OCI-LY1 (cell line): ENCODE results near the gene CHRNB1.
"Not testable (repeated sequence)": the region's sequence is repeated elsewhere in the genome, so short reads cannot be mapped to it uniquely, and the experiment has no call there.

Experiments used
- H2AFZ ChIP-seq: fragments of 200-600 bp; sonication (generic), shearing (Covaris generic); 2 replicates; pipeline ENCODE4 v1.6.0; 2014; ENCODE audit warnings: antibody characterized with exemption, mild to moderate bottlenecking, low read length
- H3F3A ChIP-seq: fragments of 200-600 bp; sonication (generic), shearing (Covaris generic); 2 replicates; pipeline ENCODE4 v1.6.0; 2014; ENCODE audit warnings: mild to moderate bottlenecking, antibody characterized with exemption, low read length, moderate library complexity; ENCODE audit not compliant: insufficient read depth
- H3K27ac ChIP-seq: fragments of 200-600 bp; sonication (generic); 2 replicates; pipeline ENCODE4 v1.5.1; 2014; ENCODE audit warnings: low read length, mixed run types, mild to moderate bottlenecking, low read depth; ENCODE audit not compliant: poor library complexity, severe bottlenecking
- H3K27me3 ChIP-seq: fragments of 200-600 bp; sonication (generic); 2 replicates; pipeline ENCODE4 v1.6.0; 2014; ENCODE audit warnings: antibody characterized with exemption, mild to moderate bottlenecking, low read length, moderate library complexity; ENCODE audit not compliant: insufficient read depth
- H3K36me3 ChIP-seq: fragments of 200-600 bp; sonication (generic); 2 replicates; pipeline ENCODE4 v1.6.1; 2014; ENCODE audit warnings: mild to moderate bottlenecking, antibody characterized with exemption, low read length, moderate library complexity, mixed read lengths; ENCODE audit not compliant: insufficient read depth
- H3K4me1 ChIP-seq: fragments of 200-600 bp; sonication (generic); 2 replicates; pipeline ENCODE4 v1.5.1; 2014; ENCODE audit warnings: mild to moderate bottlenecking, low read length, moderate library complexity; ENCODE audit not compliant: insufficient read depth, severe bottlenecking
- H3K4me2 ChIP-seq: fragments of 200-600 bp; sonication (generic), shearing (Covaris generic); 2 replicates; pipeline ENCODE4 v1.6.1; 2014; ENCODE audit warnings: low read length
- H3K4me3 ChIP-seq: fragments of 200-600 bp; sonication (generic); 2 replicates; pipeline ENCODE4 v1.5.1; 2014; ENCODE audit warnings: low read length, low read depth, mild to moderate bottlenecking, mixed read lengths; ENCODE audit not compliant: poor library complexity, severe bottlenecking
- H3K79me2 ChIP-seq: fragments of 200-600 bp; shearing (Covaris generic); 2 replicates; pipeline ENCODE4 v1.6.1; 2016; ENCODE audit warnings: mixed run types, low read length, mixed read lengths; ENCODE audit not compliant: insufficient read depth
- H3K9ac ChIP-seq: fragments of 200-600 bp; sonication (generic), shearing (Covaris generic); 2 replicates; pipeline ENCODE4 v1.6.1; 2014; ENCODE audit warnings: mild to moderate bottlenecking, low read length, mixed read lengths
- H3K9me2 ChIP-seq: fragments of 200-600 bp; sonication (generic), shearing (Covaris generic); 2 replicates; pipeline ENCODE4 v1.6.1; 2014; ENCODE audit warnings: low read depth, mild to moderate bottlenecking, low read length, mixed read lengths
- H3K9me3 ChIP-seq: fragments of 200-600 bp; shearing (Covaris generic); 2 replicates; pipeline ENCODE4 v1.6.1; 2014; ENCODE audit warnings: low read length, mixed read lengths
- H4K20me1 ChIP-seq: fragments of 200-600 bp; sonication (generic), shearing (Covaris generic); 2 replicates; pipeline ENCODE4 v1.6.0; 2016; ENCODE audit warnings: mild to moderate bottlenecking, low read length; ENCODE audit not compliant: insufficient read depth
- EZH2 ChIP-seq: fragments of 200-600 bp; sonication (generic), shearing (Covaris generic); IDR thresholded peaks from 2 replicates; pipeline ENCODE4 v1.8.0; 2017; ENCODE audit warnings: borderline replicate concordance, mixed run types, mild to moderate bottlenecking, antibody characterized with exemption, low read length, moderate library complexity, mixed read lengths
- TF ChIP-seq, protein P1 (sequence below): fragments of 200-600 bp; sonication (generic), shearing (Covaris generic); IDR thresholded peaks from 2 replicates; pipeline ENCODE4 v1.5.1; 2017; ENCODE audit warnings: mild to moderate bottlenecking, antibody characterized with exemption, low read length, moderate library complexity, mixed read lengths

CHRNB1 gene

DNA sequence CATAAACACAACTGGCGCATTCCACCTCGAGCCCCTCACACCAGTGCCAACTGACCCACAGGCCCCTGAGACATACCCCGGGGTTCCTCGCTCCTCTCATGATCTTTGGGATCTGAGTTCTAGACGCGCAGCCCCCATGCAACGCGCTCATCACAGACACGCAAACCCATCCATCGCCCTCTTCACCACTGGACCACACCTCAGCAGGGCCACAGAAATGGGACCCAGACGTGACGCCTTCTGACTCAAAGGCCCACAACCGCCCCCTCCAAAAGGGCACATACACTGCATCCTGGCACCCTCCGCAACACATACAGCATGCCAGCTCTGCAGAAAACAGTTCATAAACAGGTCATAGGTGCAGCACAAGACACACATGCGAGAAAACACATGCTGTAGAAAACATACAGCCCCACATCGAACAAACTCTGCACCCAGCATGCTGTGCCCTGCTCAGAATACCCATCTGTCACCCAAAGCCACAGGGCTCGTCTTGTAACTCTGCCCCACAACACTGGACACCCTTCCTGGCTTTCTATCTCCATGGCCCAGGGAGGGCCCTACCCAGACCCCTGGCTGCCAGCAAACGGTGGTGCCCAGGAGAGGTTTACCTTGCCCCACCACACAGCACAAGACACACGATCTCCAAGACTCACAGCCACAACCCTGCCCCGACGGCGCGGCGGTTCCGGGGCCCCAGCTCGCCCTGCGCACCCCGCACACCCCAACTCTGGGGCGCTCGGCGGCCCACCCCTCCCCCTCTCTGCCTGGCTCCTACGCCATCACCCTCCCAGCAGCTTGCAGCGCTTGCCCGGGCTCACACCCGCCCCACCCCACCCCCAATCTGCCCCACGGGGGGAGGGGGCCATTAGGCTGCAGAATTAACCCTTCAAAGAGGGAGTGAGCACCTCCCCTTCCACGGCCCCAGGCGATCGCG lies 33.7 kb downstream of the CHRNB1 start:
- Histone ChIP-seq H2AFZ (no peak overlapping the region), H3K27me3 (no peaks in the 10 kb centered on the region), H3F3A (no peaks in the 10 kb centered on the region), H3K27ac (peak overlapping the region; percentile 77), H3K9ac (peak overlapping the region; percentile 85), H3K4me1 (peaks cover 54% of the 10 kb centered on the region), H4K20me1 (no peaks in the 10 kb centered on the region), H3K9me3 (no peaks in the 10 kb centered on the region), H3K9me2 (no peaks in the 10 kb centered on the region), H3K36me3 (no peaks in the 10 kb centered on the region), H3K4me2 (peak overlapping the region; percentile 69), H3K4me3 (peak overlapping the region; percentile 76), H3K79me2 (peaks cover 12% of the 10 kb centered on the region)
- no peak for TF ChIP-seq EZH2

DNA sequence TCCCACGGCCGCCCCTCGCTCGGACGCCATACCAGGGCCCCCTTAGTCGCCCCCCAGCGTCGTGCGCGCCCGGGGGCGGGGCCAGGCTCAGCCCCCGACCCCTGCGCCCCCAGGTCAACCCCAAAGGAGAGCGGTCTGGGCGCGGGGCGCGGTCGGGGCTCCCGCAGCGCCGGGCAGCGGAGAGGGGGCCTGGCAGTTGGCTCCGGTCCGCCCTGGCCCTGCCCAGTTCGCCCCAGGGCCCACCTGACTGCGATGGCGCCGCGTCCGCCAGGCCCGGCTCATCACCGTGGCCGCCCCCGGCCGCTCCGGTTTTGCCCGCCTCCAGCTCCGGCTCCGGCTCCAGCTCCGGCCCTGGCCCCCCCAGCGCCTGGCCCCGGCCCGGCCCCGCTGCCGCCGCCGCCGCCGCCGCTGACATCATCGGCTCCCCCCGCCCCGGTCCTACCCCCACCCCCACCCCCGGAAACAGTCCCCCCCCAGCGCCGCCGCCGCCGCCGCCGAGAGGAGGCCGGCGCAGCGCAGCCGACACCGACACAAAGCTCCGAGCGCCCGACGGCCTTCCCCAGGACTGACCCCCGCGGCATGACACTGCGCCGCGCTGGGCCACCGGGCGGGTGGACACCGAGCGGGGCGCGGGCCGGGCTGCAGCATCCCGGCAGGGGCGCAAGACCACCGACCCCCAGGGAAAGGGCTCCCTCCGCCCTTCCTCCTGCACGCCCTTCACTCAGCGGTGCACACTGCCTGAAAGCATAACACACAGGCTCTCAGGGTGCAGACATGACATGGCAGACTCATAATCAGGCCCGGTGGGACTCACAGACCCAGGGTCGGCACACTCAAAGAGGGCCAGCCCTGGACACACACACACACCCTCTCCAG lies 34.6 kb downstream of the CHRNB1 start, which contains the start of gene ZBTB4:
ZBTB4 (minus strand) TSS at position 419 of the 876 bp plus-strand sequence. CDS start 12,830 bp downstream, outside the sequence.
- Histone ChIP-seq H3K27ac (peak within 1 kb of the TSS; percentile 88), H3K9me2 (no peaks in the 10 kb centered on the region), H3K36me3 (no peaks in the 10 kb centered on the region), H4K20me1 (no peaks in the 10 kb centered on the region), H3F3A (no peaks in the 10 kb centered on the region), H3K4me3 (peak within 1 kb of the TSS; percentile 76), H3K4me1 (peaks cover 54% of the 10 kb centered on the region), H3K27me3 (no peaks in the 10 kb centered on the region), H3K9ac (peak within 1 kb of the TSS; percentile 96), H3K79me2 (peaks cover 12% of the 10 kb centered on the region), H3K4me2 (peak within 1 kb of the TSS; percentile 98), H2AFZ (no peak within 1 kb of the TSS), H3K9me3 (no peaks in the 10 kb centered on the region)
- TF ChIP-seq EZH2: no peak
- TF ChIP-seq, protein P1, sequence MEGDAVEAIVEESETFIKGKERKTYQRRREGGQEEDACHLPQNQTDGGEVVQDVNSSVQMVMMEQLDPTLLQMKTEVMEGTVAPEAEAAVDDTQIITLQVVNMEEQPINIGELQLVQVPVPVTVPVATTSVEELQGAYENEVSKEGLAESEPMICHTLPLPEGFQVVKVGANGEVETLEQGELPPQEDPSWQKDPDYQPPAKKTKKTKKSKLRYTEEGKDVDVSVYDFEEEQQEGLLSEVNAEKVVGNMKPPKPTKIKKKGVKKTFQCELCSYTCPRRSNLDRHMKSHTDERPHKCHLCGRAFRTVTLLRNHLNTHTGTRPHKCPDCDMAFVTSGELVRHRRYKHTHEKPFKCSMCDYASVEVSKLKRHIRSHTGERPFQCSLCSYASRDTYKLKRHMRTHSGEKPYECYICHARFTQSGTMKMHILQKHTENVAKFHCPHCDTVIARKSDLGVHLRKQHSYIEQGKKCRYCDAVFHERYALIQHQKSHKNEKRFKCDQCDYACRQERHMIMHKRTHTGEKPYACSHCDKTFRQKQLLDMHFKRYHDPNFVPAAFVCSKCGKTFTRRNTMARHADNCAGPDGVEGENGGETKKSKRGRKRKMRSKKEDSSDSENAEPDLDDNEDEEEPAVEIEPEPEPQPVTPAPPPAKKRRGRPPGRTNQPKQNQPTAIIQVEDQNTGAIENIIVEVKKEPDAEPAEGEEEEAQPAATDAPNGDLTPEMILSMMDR: no peak

DNA sequence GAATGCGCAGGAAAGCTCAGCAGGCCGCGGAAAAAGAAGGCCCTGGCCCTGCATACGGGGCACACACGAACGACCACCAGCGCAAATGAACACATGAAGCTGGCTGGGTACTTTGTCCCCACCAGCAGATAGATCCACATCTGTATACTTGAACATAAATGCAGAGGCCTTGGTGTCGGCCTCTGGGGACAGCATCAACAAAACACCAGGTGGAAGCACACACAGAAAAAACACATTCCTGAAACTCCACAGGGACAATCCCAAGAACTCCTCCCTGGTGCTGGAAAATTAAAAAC lies 35.2 kb downstream of the CHRNB1 start:
- H3K36me3 ChIP-seq: no peaks in the 10 kb centered on the region
- no peak overlapping the region for H2AFZ ChIP-seq
- no peaks in the 10 kb centered on the region for H3K9me3 ChIP-seq
- TF ChIP-seq, protein P1: no peak
- TF ChIP-seq EZH2: no peak
- no peaks in the 10 kb centered on the region for H3K27me3 ChIP-seq
- peak overlapping the region; percentile 96 for H3K9ac ChIP-seq
- H3K79me2 ChIP-seq: peaks cover 14% of the 10 kb centered on the region
- no peaks in the 10 kb centered on the region for H4K20me1 ChIP-seq
- no peaks in the 10 kb centered on the region for H3K9me2 ChIP-seq
- peak overlapping the region; percentile 88 for H3K27ac ChIP-seq
- H3K4me3 ChIP-seq: peak overlapping the region; percentile 76
- H3K4me2 ChIP-seq: peak overlapping the region; percentile 98
- peaks cover 54% of the 10 kb centered on the region for H3K4me1 ChIP-seq
- no peaks in the 10 kb centered on the region for H3F3A ChIP-seq

DNA sequence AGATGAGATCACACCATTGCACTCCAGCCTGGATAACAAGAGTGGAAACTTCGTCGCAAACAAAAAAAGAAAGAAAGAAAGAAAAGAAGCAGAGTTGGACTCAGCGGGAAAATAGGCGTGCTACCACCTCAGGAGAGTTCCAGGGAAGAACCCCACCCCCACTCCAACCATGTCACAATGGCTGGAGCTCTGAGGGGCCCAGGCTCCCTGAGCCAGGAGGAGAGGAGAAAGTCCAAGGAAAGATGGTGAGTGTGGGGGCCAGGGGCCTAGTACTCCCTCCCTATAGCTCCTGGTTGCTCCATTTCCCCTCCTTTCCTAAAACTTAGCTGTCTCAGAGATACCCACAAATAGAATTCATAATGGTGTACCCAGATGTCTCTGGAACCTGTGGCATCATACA lies 36.4 kb downstream of the CHRNB1 start, which contains the start of gene SLC35G6:
SLC35G6 (plus strand) TSS at position 172 of the 400 bp plus-strand sequence; CDS start at position 243, 71 bp downstream.
- peak within 1 kb of the TSS; percentile 76 for H3K4me3 ChIP-seq
- H3K9me2 ChIP-seq, H3K27me3 ChIP-seq, H4K20me1 ChIP-seq, H3F3A ChIP-seq, H2AFZ ChIP-seq, H3K36me3 ChIP-seq, H3K9me3 ChIP-seq: not testable (repeated sequence)
- H3K4me2 ChIP-seq: peak within 1 kb of the TSS; percentile 98
- H3K79me2 ChIP-seq: peaks cover 19% of the 10 kb centered on the region
- H3K27ac ChIP-seq: peak within 1 kb of the TSS; percentile 98
- H3K9ac ChIP-seq: peak within 1 kb of the TSS; percentile 96; the same call in 1 of the 2 replicates
- H3K4me1 ChIP-seq: peaks cover 55% of the 10 kb centered on the region

DNA sequence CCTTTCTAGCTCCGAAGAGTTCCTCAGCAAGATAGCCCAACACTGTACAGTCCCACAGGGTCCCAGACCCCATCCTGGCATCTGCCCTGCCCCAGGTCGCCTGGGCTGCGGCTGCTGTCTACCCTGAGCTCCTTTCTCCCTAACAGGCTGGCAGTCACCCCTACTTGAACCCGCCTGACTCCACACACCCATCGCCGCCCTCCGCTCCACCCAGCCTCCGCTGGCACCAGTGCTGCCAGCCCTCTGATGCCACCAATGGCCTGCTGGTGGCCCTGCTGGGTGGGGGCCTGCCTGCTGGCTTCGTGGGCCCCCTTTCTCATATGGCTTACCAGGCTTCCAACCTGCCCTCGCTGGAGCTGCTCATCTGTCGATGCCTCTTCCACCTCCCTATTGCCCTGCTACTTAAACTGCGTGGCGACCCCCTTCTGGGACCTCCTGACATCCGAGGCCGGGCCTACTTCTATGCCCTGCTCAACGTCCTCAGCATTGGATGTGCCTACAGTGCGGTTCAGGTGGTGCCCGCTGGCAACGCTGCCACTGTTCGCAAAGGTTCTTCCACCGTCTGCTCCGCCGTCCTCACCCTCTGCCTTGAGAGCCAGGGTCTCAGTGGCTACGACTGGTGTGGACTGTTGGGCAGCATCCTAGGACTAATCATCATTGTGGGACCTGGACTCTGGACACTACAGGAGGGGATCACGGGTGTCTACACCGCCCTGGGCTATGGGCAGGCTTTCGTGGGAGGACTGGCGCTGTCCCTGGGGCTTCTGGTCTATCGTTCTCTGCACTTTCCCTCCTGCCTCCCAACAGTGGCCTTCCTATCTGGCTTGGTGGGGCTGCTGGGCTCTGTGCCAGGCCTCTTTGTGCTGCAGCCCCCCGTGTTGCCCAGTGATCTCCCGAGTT lies 37.2 kb downstream of the CHRNB1 start:
- not testable (repeated sequence) for H3K9ac ChIP-seq, H3K4me3 ChIP-seq
- peaks cover 55% of the 10 kb centered on the region for H3K4me1 ChIP-seq

More for the DNA sequence above, 37.2 kb downstream of the CHRNB1 start:
- not testable (repeated sequence) for H3K27me3 ChIP-seq, H3K36me3 ChIP-seq, H4K20me1 ChIP-seq, H3K9me2 ChIP-seq, H3K4me2 ChIP-seq, H3F3A ChIP-seq, H3K9me3 ChIP-seq, H2AFZ ChIP-seq
- H3K79me2 ChIP-seq: peaks cover 23% of the 10 kb centered on the region
- H3K27ac ChIP-seq: peak overlapping the region; percentile 98
